ENCODE results near the gene HSPB1. TPM values are rescaled to one million over a fixed set of nuclear protein-coding genes. Genes with fewer than 3 reads are reported as not detected.

The HSPB1 gene
- total and polyA plus RNA-seq, 2 donors (not counting 1 experiment from before 2014, with no cell fraction given): 70.0 to 234 TPM

DNA sequence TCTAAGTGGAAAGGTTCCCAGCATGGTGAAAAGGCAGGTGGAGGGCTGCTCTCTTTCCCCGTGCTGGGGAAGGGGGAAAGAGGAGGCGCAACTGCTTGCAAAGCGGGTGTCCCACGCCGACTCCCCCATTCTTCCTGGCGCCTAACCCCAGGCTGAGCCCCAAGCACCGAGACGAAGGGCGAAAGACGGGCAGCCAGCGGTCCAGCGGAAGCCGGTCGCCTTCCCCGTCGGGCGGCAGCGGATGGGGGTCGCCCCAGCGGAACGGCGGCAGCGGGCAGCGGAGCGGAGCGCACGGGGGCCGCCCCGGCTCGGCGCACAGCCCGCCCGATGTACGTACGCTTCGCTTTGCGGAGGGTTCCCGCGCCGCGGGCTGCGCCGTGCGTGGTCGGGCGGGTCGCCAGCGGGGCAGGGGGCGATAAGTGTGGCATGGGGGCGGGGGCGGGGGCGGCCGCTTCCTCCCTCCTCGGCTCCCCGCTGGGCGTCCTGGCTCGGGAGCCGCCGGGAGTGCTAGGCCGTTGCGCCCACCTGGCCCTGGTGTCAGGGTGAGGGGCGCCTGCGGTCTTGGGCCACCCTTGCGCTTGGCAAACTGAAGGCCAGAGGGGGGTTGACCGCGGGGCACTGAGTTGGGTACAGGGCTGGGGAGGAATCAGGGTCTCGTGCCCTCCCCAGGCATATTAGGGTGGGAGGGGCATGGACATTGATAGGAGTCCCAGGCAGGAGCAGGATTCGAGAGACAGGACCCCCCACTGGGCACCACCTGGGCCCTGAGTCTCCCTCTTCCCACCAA is 35.2 kb upstream of the HSPB1 start:
- peak overlapping the region; percentile 53 for H2AFZ ChIP-seq (ENCODE audit: low read length)
- H3K79me2 ChIP-seq (ENCODE audit: control insufficient read depth, insufficient read depth, low read length): no peaks in the 10 kb centered on the region
- H3K27me3 ChIP-seq (ENCODE audit: control insufficient read depth, insufficient read depth, low read length): peaks cover 24% of the 10 kb centered on the region
- H3K27ac ChIP-seq (ENCODE audit: insufficient read depth, low read length): no peak overlapping the region
- H3K4me3 ChIP-seq (replicated peaks in 1 of 4; ENCODE audit: control extremely low read depth in 1 of 4, insufficient read depth in 1 of 4, low read depth in 3 of 4, low read length in 4 of 4): no peak overlapping the region
- H3K9me3 ChIP-seq (ENCODE audit: control insufficient read depth, insufficient read depth, low read depth, low read length): no peaks in the 10 kb centered on the region
- no peaks in the 10 kb centered on the region for H3K4me1 ChIP-seq (ENCODE audit: control insufficient read depth, extremely low read depth, insufficient read depth, low read length)
- no peak for DNase-seq (ENCODE audit: low read depth in 2 of 2)
- no peak overlapping the region for H3K9ac ChIP-seq (ENCODE audit: insufficient read depth, low read length)
- H3K4me2 ChIP-seq (ENCODE audit: extremely low read depth, insufficient read depth, low read length): peak overlapping the region; percentile 64
- TF ChIP-seq, protein P1, sequence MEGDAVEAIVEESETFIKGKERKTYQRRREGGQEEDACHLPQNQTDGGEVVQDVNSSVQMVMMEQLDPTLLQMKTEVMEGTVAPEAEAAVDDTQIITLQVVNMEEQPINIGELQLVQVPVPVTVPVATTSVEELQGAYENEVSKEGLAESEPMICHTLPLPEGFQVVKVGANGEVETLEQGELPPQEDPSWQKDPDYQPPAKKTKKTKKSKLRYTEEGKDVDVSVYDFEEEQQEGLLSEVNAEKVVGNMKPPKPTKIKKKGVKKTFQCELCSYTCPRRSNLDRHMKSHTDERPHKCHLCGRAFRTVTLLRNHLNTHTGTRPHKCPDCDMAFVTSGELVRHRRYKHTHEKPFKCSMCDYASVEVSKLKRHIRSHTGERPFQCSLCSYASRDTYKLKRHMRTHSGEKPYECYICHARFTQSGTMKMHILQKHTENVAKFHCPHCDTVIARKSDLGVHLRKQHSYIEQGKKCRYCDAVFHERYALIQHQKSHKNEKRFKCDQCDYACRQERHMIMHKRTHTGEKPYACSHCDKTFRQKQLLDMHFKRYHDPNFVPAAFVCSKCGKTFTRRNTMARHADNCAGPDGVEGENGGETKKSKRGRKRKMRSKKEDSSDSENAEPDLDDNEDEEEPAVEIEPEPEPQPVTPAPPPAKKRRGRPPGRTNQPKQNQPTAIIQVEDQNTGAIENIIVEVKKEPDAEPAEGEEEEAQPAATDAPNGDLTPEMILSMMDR (conservative IDR thresholded peaks at IDR 0.05 in 1 of 2, IDR thresholded peaks at IDR 0.05 in 1 of 2; ENCODE audit: low read depth in 1 of 2, low read length in 2 of 2): no peak
- peak; percentile 98 for TF ChIP-seq EZH2 (IDR thresholded peaks at IDR 0.05; ENCODE audit: low read length, missing control alignments)
- no peaks in the 10 kb centered on the region for H3K36me3 ChIP-seq (ENCODE audit: control insufficient read depth, insufficient read depth, low read length)
- H4K20me1 ChIP-seq (ENCODE audit: control insufficient read depth, extremely low read depth, insufficient read depth, low read length): peaks cover 2% of the 10 kb centered on the region

DNA sequence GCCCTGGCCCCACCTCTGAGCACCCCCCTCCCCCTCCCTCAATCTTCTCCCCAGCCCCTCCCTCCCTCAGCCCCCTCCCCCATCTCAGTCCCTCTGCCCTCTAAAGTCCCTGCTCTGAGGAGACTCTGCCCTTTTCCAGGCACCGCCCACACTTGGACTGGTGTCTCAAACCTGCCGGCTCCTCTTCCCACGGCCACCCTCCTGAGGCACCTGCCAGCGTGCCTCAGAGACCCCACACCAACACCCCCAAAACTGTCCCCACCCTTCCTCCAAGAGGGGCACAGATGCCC is 34.6 kb upstream of the HSPB1 start:
- DNase-seq (ENCODE audit: low read depth in 2 of 2): no peak
- Histone ChIP-seq H3K4me2 (ENCODE audit: extremely low read depth, insufficient read depth, low read length) (no peak overlapping the region), H3K27ac (ENCODE audit: insufficient read depth, low read length) (no peak overlapping the region), H3K36me3 (ENCODE audit: control insufficient read depth, insufficient read depth, low read length) (no peaks in the 10 kb centered on the region), H4K20me1 (ENCODE audit: control insufficient read depth, extremely low read depth, insufficient read depth, low read length) (peaks cover 2% of the 10 kb centered on the region), H3K27me3 (ENCODE audit: control insufficient read depth, insufficient read depth, low read length) (peaks cover 27% of the 10 kb centered on the region), H2AFZ (ENCODE audit: low read length) (no peak overlapping the region), H3K4me1 (ENCODE audit: control insufficient read depth, extremely low read depth, insufficient read depth, low read length) (no peaks in the 10 kb centered on the region), H3K9ac (ENCODE audit: insufficient read depth, low read length) (no peak overlapping the region), H3K79me2 (ENCODE audit: control insufficient read depth, insufficient read depth, low read length) (no peaks in the 10 kb centered on the region), H3K9me3 (ENCODE audit: control insufficient read depth, insufficient read depth, low read depth, low read length) (no peaks in the 10 kb centered on the region), H3K4me3 (replicated peaks in 1 of 4; ENCODE audit: control extremely low read depth in 1 of 4, insufficient read depth in 1 of 4, low read depth in 3 of 4, low read length in 4 of 4) (no peak overlapping the region)
- no peak for TF ChIP-seq EZH2 (IDR thresholded peaks at IDR 0.05; ENCODE audit: low read length, missing control alignments)
- TF ChIP-seq, protein P1 (conservative IDR thresholded peaks at IDR 0.05 in 1 of 2, IDR thresholded peaks at IDR 0.05 in 1 of 2; ENCODE audit: low read depth in 1 of 2, low read length in 2 of 2): no peak

DNA sequence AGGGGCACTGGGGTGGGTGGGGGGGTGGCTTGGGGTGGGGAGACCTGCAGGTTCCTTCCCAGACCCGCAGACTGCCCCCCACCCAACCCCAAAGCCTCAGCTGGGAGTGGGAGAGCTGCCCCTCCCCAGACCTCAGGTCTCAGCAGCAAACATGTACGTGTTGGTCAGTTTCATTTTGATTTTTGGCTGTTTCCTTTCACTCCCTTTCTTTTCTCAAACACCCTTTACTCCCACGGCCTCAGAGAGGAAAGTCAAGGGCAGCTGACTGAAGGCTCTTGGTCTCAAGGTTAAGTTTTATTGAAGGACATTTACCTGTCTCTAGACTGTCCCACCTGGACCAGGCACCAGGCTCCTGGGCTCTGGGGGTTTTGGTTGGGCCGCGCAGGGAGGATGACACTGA is 34.1 kb upstream of the HSPB1 start:
- H3K79me2 ChIP-seq (ENCODE audit: control insufficient read depth, insufficient read depth, low read length): no peaks in the 10 kb centered on the region
- H3K36me3 ChIP-seq (ENCODE audit: control insufficient read depth, insufficient read depth, low read length): no peaks in the 10 kb centered on the region
- no peak overlapping the region for H3K4me3 ChIP-seq (replicated peaks in 1 of 4; ENCODE audit: control extremely low read depth in 1 of 4, insufficient read depth in 1 of 4, low read depth in 3 of 4, low read length in 4 of 4)
- no peaks in the 10 kb centered on the region for H4K20me1 ChIP-seq (ENCODE audit: control insufficient read depth, extremely low read depth, insufficient read depth, low read length)
- H3K9me3 ChIP-seq (ENCODE audit: control insufficient read depth, insufficient read depth, low read depth, low read length): no peaks in the 10 kb centered on the region
- no peak for DNase-seq (ENCODE audit: low read depth in 2 of 2)
- H3K4me1 ChIP-seq (ENCODE audit: control insufficient read depth, extremely low read depth, insufficient read depth, low read length): no peaks in the 10 kb centered on the region
- no peak overlapping the region for H2AFZ ChIP-seq (ENCODE audit: low read length)
- peak overlapping the region; percentile 25 for H3K4me2 ChIP-seq (ENCODE audit: extremely low read depth, insufficient read depth, low read length)
- TF ChIP-seq EZH2 (IDR thresholded peaks at IDR 0.05; ENCODE audit: low read length, missing control alignments): no peak
- TF ChIP-seq, protein P1 (conservative IDR thresholded peaks at IDR 0.05 in 1 of 2, IDR thresholded peaks at IDR 0.05 in 1 of 2; ENCODE audit: low read depth in 1 of 2, low read length in 2 of 2): no peak
- H3K9ac ChIP-seq (ENCODE audit: insufficient read depth, low read length): no peak overlapping the region
- H3K27me3 ChIP-seq (ENCODE audit: control insufficient read depth, insufficient read depth, low read length): peaks cover 32% of the 10 kb centered on the region
- no peak overlapping the region for H3K27ac ChIP-seq (ENCODE audit: insufficient read depth, low read length)

Data from fibroblast of lung (primary cell).